Islet precursor cell (in vitro differentiated cells): ENCODE results near the gene SP8.

Experiments used
- DNase-seq: peaks from one replicate; pipeline ENCODE4 v3.0.0-alpha.2; 2018

The SP8 gene

GRCh38 chr7:20748853-20749252, 37.8 kb downstream of the SP8 start:
- DNase-seq: no peak

GRCh38 chr7:20747001-20747400, 39.7 kb downstream of the SP8 start:
- DNase-seq: no peak

GRCh38 chr7:20745702-20746101, 41.0 kb downstream of the SP8 start:
- DNase-seq: no peak

- no peak for DNase-seq
Measured at GRCh38 chr7:20744954-20745446, 41.7 kb downstream of the SP8 start.

- DNase-seq: no peak
Measured at GRCh38 chr7:20742913-20743312, 43.8 kb downstream of the SP8 start.

GRCh38 chr7:20741801-20742200, 44.9 kb downstream of the SP8 start:
- no peak for DNase-seq

- DNase-seq: no peak
Measured at GRCh38 chr7:20738518-20739481, 47.9 kb downstream of the SP8 start.

GRCh38 chr7:20737840-20738448, 48.7 kb downstream of the SP8 start:
- DNase-seq: no peak

- no peak for DNase-seq
Measured at GRCh38 chr7:20735346-20736065, 51.2 kb downstream of the SP8 start.
